ENCODE measurements around the gene VWA3B.

Gene VWA3B

GRCh38 chr2:98348066-98348561 lies 261.1 kb downstream of the VWA3B start:
- TF ChIP-seq ZFX (IDR thresholded peaks at IDR 0.05; ENCODE audit: borderline replicate concordance), result no peak
- no peak for TF ChIP-seq CTCF (IDR thresholded peaks at IDR 0.05)

GRCh38 chr2:98350411-98350810 lies 263.4 kb downstream of the VWA3B start:
- H3K27ac ChIP-seq, result no peak overlapping the region
- TF ChIP-seq CTCF (IDR thresholded peaks at IDR 0.05) (no peak), ZFX (IDR thresholded peaks at IDR 0.05; ENCODE audit: borderline replicate concordance) (no peak)

More at GRCh38 chr2:98348066-98348561, 261.1 kb downstream of the VWA3B start:
- H3K27ac ChIP-seq, result no peak overlapping the region

- TF ChIP-seq CTCF (IDR thresholded peaks at IDR 0.05) (no peak), ZFX (IDR thresholded peaks at IDR 0.05; ENCODE audit: borderline replicate concordance) (no peak)
- H3K27ac ChIP-seq, result no peak overlapping the region
Measured at GRCh38 chr2:98355881-98356280, 268.9 kb downstream of the VWA3B start.

GRCh38 chr2:98356729-98357128 lies 269.8 kb downstream of the VWA3B start:
- no peak for TF ChIP-seq CTCF (IDR thresholded peaks at IDR 0.05)
- no peak for TF ChIP-seq ZFX (IDR thresholded peaks at IDR 0.05; ENCODE audit: borderline replicate concordance)
- H3K27ac ChIP-seq, result no peak overlapping the region

GRCh38 chr2:98357849-98358248 lies 270.9 kb downstream of the VWA3B start:
- TF ChIP-seq CTCF (IDR thresholded peaks at IDR 0.05) (no peak), ZFX (IDR thresholded peaks at IDR 0.05; ENCODE audit: borderline replicate concordance) (no peak)
- H3K27ac ChIP-seq, result no peak overlapping the region

GRCh38 chr2:98359986-98360385 lies 273.0 kb downstream of the VWA3B start:
- TF ChIP-seq ZFX (IDR thresholded peaks at IDR 0.05; ENCODE audit: borderline replicate concordance) (no peak), CTCF (IDR thresholded peaks at IDR 0.05) (no peak)
- no peak overlapping the region for H3K27ac ChIP-seq
